T-helper 2 cell treated with Interferon-gamma antibody and Interleukin-4, amounts not matched to agents 100 ng/mL and 5 ng/mL, for 36 hours (primary cell): ENCODE results near the gene LGALS13. TPM values are rescaled to one million over a fixed set of nuclear protein-coding genes. Genes with fewer than 3 reads are reported as not detected.

ENCODE experiments used
- intact Hi-C: fragments of 100-400 bp; cut with micrococcal nuclease; formaldehyde crosslinking; loops from one replicate; pipeline ENCODE4 v1.15.1; 2023
- total RNA-seq: library from RNA; stranded (reverse); gene quantifications from 2 replicates; pipeline ENCODE4 v1.2.3, GENCODE V29; 2022

Gene LGALS13, protein sequence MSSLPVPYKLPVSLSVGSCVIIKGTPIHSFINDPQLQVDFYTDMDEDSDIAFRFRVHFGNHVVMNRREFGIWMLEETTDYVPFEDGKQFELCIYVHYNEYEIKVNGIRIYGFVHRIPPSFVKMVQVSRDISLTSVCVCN
- total RNA-seq = not detected in 2 replicates

DNA sequence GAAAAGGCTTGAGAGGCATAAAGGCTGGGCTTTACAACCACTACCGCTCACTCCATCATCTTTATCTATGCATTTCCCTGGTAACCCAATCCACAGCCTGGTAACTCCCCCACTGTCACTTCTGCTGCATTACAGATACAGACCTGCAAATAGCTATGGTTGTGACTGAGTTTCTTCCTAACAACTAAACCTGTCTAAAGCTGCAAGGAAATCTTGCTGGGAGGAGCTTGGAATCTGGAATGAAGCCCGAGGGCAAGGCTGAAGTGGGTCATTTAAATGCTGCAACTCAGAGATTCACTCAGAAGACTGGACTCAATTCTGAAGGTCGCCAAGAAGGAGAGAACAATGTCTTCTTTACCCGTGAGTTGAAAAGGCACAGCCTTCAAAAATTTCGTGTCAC, at the start of gene LGALS13:
Gene LGALS13 (plus strand): TSS at position 301 of the 400 bp plus-strand sequence. CDS start 45 bp downstream, at position 346.
- intact Hi-C loops = no loop called here

DNA sequence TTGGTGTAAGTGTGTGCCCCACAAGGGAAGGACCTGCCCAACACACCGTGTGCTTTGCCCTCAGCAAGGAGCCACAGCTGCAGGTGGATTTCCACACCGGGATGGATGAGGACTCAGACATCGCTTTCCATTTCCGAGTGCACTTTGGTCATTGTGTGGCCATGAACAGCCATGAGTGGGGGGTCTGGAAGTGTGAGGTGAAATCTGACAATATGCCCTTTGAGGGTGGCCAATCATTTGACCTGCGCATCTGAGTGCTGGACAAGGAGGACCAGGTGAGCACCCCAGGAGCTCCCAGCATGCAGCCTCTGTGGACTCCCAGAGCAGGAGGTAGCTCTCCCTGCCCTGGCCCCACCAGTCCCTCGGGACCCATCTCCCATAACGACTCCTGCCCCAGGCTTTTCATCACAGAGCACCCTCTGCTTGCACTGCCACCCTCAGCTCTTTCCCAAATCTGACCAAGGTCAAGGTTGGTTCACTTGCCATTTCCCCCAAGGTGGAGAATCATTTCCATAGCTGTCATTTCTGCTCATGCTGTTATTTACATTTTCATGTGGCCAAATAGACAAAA, 49.2 kb upstream of the LGALS13 start:
- intact Hi-C loops = no loop called here

DNA sequence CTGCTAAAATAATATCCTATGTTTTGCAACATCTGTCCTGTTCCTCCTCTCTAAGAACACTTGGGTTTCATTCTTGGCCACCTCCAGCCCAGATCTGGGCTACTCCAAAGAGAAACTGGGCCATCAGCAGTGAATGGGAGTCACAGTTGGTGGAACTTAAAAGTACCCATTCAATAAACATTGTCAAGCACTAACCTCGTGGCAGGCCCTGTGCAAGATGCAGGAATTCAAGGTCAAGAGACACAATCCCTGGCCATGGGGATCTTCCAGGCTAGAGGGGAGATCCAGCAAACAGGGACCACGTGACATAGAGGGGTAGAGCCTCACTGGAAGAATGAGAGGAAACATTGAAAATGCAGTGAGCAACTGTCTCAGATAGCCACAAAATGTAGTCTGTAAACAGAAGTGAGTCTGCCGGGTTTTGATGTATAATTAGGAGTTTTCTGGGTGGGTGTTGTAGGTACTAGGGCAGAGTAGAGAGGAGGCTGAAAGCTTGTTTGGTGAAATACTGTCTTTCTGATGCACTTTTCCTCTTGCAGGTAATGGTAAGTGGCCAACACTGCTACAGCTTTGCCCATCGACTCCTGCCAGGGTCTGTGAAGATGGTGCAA, 47.5 kb upstream of the LGALS13 start:
- intact Hi-C loops = no loop called here

GRCh38 chr19:39555883-39556282, 46.4 kb upstream of the LGALS13 start:
- intact Hi-C loops = no loop called here

GRCh38 chr19:39557811-39558623, 44.3 kb upstream of the LGALS13 start:
- intact Hi-C loops = no loop called here

DNA sequence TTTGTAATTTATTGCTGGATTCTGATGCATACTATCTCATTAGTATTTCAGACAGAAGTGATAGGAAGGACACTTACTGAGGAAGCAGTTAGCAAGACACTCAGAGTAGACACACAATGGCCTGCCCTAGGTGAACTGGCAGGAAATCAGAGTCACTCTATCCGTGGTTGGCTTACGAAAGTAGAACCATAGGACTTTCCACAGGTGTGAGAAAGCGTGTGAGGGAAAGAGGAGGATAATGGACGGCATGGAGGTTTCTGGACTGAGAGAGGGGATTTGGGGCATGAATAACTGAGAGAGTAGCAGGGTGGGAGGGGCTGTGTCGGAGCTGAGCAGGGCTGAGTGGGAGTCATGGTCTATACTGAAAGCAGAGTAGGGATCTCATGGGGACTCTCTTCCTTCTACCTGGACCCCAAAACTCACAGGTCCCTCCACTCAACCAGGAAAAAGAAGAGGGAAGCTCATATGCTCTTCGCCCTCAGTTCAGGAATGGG, 43.7 kb upstream of the LGALS13 start:
- intact Hi-C loops = no loop called here

GRCh38 chr19:39563408-39563807, 38.9 kb upstream of the LGALS13 start:
- intact Hi-C loops = no loop called here

DNA sequence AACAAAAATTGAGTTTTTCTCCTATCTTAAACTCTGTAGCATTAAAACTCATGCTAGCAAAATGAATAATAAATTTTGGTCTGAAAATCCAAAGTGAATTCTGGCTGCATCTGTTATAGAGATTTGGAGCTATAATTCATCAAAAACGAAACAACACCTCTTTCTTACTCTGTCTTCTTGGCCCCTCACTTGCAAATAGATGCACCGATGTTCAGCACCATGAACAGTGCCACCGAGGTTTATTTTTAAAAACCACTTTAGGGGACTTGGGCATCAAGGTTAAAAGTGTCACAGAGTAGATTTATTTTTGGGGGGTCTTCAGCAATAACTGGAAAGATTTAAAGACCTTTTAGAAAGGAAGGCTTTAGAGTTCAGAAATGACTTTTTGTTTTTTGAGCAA, 36.3 kb upstream of the LGALS13 start:
- intact Hi-C loops = no loop called here

- intact Hi-C loops = no loop called here
These were observed 33.7 kb upstream of the LGALS13 start for GRCh38 chr19:39568604-39569003.

- intact Hi-C loops = no loop called here
These were observed 19.9 kb upstream of the LGALS13 start for GRCh38 chr19:39582442-39582841.

DNA sequence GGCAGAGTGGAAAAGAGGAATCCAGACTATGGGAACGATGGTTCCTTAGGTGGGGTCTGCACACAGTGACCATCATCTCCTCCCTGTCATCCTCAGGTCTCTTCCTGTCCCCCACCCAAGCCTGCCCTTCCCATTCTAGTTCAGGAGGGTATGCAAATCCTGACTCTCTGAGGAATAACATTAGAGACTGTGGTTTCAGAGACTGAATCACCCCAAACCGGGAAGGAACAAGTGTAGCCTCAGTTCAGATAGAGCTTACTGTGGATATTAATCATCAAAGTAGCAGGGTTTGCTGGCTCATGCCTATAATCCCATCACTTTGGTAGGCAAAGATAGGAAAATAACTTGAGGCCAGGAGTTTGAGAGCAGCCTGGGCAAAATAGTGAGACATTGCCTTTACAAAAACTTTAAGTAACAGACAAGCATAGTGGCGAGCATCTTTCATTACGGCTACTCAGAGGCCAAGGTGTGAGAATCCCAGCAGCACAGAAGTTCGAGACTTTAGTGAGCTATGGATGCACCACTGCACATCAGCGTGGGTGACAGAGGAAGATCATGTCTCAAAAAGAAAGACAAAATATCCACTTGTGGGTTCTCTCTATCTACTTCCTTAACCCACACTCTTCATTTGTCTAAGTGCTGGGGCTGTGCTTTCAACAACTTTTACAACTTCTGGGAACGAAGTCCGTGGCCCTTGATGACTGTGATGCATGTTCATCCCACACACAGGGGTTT, 19.3 kb upstream of the LGALS13 start:
- intact Hi-C loops = no loop called here

GRCh38 chr19:39587496-39587895, 14.8 kb upstream of the LGALS13 start:
- intact Hi-C loops = no loop called here

DNA sequence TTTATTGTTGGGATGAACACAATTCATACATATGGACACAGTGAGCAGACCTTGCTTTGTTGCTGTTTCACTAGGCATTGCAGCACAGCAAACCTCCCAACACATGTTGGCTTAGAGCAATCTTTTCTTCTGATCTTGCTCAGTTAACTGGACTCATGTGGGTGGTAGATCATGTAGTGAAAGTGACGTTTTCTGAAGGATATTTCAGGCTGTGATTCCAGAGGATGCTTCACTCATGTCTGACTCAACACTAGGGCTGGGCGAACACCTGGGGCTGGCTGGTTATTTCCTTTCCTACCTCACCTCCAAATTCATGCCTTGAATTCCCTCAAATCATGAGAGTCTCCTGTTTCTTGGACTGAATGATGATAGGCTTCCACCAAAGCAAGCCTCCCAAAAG, 14.3 kb upstream of the LGALS13 start:
- intact Hi-C loops = no loop called here

- intact Hi-C loops = no loop called here
These were observed 12.1 kb upstream of the LGALS13 start for GRCh38 chr19:39590265-39590664.

DNA sequence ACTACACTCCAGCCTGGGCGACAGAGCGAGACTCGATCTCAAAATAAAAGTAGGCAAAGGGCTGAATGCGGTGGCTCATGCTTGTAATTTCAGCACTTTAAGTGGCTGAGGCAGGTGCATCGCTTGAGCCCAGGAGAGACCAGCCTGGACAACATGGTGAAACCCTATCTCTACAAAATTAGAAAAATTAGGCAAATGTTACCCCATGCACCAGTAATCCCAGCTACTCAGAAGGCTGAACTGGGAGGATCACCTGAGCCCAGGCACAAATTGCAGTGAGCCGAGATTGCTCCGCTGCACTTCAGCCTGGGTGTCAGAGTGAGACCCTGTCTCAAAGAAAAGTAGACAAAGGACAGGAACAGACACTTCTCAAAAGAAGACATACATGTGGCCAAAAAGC, 9.9 kb upstream of the LGALS13 start:
- intact Hi-C loops = no loop called here

GRCh38 chr19:39595950-39596349, 6.4 kb upstream of the LGALS13 start:
- intact Hi-C loops = no loop called here

DNA sequence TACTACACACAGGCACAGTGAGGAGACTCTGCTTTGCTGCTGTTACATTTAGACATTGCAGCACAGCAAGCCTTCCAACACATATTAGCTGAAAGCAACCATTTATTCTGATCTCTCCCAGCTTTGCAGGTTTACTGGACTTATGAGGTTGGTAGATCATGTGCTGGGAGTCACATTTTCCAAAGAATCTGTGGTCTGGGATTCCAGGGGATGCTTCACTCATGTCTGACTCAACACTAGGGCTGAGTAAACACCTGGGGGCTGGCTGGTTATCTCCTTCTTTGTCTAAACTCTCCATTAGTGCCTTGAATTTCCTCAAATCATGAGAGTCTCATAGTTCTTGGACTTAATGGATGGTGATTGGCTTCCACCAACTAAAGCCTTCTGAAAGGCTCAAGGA, 5.4 kb upstream of the LGALS13 start:
- intact Hi-C loops = no loop called here

DNA sequence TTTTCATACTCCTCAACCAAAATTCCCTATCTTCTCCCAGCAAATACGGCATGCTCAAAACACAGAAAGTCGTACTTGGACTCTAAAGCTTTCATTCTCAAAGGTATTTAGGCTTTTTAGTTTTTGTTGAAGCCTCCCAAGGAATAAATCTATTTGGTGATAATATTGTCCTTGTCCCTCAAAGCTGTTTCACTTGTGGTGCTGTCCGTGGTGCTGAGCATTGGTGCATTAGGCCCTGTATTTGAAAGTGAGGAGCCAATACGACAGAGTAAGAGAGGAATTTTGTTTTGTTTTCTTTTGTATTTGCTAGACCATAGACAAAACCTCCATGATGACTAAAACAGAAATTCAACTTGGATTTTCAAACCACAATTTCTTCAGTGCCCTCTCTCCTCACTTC, 3.2 kb upstream of the LGALS13 start:
- intact Hi-C loops = no loop called here

DNA sequence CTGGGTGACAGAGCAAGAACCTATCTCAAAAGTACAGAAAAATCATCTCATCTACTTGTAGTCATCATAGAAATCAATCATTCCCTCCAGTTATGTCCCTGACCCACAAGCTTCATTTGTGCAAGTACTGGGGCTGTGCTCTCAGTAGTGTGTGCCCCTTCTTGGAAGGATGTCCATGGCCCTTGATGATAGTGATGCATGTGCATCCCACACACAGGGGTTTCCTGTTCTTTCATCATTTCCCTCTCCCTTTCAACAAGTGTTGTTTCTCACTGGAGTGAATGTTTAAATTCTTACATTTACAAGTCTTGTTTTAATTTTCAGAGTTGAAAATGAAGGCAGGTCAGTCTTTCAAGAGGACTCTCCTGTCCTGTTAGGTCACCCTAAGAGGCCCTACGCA, 1.5 kb downstream of the LGALS13 start:
- intact Hi-C loops = no loop called here

- intact Hi-C loops = no loop called here
These were observed 4.7 kb downstream of the LGALS13 start for GRCh38 chr19:39607021-39607420.

DNA sequence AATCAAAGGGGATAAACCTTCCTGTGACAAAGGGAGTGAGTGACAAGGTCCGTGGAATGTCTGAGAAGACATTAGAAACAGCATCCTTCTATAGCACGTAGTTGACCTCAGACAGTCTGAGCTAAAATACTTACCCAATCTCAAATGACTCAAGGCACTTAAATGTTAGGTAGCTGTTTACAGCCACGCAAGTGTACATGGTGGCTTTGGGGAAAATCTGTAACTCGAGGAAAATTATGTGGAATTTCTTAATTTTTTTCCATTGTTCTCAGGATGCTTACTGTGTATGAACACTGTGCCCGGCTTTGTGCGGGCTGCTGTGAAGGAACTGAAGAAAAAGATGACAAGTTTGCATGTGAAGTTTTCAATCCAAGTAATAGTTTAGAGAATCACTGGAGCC, 5.2 kb downstream of the LGALS13 start:
- intact Hi-C loops = no loop called here
